Peyer's patch (tissue), 4 donors: ENCODE results near the gene AKT1.

ENCODE experiments used
- POLR2A ChIP-seq, 2 donors: fragments of 450-650 bp; IDR thresholded peaks; one replicate each; pipeline ENCODE4 v1.5.1; 2017; ENCODE audit warnings: antibody characterized with exemption in 2 of 2, mild to moderate bottlenecking in 2 of 2, moderate library complexity in 2 of 2
- TF ChIP-seq, protein P1 (sequence below), 6 experiments: fragments of 450-650 bp in 4 of 6; fragments of 200-600 bp in 2 of 6; sonication (generic) in 1 of 6; IDR thresholded peaks; one replicate each; pipeline ENCODE4 v1.5.1; 2017 to 2019; ENCODE audit warnings: antibody characterized with exemption in 6 of 6, mild to moderate bottlenecking in 3 of 6, moderate library complexity in 1 of 6

DNA sequence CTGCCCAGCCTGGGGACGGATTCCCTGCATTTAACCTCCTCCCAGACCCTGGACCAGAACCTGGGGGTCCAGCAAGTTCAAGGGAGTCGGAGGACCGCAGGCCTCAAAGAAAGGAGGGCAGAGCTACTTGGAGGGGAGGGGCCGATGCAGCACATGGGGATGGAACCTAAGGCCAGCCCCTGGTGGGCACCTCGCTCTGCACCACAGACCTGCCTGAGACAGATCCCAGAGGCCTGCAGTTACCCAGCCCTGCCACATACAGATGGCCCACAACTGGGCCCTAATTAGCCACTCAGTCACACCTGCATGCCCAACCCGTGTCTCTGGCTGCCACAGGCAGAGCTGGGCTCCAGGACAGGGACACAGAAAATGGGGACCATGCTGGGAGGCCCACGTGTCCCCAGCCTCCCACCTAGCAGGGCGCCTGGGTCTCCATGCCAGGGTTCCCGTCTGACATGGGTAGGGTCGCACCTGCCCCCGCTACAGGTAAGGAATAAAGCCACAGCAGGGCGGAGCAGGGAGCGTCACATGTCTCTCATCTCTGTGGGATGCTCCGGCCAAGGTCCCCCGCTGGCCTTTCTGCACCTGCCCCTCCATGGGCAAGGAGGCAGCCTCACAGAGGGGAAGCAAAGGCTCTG lies 16.7 kb downstream of the AKT1 start:
- TF ChIP-seq, protein P1, sequence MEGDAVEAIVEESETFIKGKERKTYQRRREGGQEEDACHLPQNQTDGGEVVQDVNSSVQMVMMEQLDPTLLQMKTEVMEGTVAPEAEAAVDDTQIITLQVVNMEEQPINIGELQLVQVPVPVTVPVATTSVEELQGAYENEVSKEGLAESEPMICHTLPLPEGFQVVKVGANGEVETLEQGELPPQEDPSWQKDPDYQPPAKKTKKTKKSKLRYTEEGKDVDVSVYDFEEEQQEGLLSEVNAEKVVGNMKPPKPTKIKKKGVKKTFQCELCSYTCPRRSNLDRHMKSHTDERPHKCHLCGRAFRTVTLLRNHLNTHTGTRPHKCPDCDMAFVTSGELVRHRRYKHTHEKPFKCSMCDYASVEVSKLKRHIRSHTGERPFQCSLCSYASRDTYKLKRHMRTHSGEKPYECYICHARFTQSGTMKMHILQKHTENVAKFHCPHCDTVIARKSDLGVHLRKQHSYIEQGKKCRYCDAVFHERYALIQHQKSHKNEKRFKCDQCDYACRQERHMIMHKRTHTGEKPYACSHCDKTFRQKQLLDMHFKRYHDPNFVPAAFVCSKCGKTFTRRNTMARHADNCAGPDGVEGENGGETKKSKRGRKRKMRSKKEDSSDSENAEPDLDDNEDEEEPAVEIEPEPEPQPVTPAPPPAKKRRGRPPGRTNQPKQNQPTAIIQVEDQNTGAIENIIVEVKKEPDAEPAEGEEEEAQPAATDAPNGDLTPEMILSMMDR (IDR thresholded peaks at IDR 0.05) = no peak
- no peak for TF ChIP-seq POLR2A (IDR thresholded peaks at IDR 0.05)
